SU-DHL-6 (cell line): Measurements from ENCODE around the gene MUC2.

Source experiments
- EZH2phosphoT487 ChIP-seq: fragments of 200-600 bp; sonication (generic), shearing (Covaris generic); conservative IDR thresholded peaks from 2 replicates; pipeline ENCODE4 v1.6.1; 2018; ENCODE audit warnings: mild to moderate bottlenecking, antibody characterized with exemption, low read length, moderate library complexity, mixed read lengths
- TF ChIP-seq, protein P1 (sequence below): fragments of 200-600 bp; sonication (generic); IDR thresholded peaks from one replicate; pipeline ENCODE4 v1.5.1; 2017; ENCODE audit warnings: antibody characterized with exemption, mild to moderate bottlenecking, low read length, moderate library complexity; ENCODE audit not compliant: insufficient read depth, poor library complexity, severe bottlenecking

DNA sequence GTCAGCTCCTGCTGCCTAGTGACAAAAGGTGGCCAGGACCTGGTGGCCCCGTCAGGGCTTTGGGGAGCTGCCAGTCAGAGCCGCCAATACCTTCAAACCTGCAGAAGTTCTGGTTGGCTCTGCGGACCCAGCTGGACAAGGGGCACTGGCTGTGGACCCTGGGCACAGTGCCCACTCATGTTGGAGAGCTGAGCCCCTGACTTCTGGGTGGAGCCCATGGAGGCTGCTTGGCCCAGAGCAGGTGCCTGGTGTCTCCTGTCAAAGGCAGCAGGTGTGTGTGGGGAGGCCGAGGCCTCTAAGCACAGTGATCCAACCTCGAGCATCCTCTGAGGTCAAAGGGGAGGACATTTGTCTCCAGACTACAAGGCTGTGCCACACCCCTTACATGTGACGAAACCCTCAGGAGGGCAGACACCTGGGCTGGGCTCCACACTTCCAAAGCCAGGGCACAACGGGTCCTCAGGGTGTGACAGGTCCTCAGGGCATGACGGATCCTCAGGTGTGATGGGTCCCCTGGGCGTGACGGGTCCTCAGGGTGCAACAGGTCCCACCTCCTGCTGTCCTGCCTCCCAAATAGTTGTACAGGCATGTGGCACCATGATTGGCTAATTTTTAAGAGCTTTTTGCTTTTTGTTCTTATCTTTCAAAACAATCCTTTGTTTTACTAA is 37.0 kb downstream of the MUC2 start:
- TF ChIP-seq, protein P1, sequence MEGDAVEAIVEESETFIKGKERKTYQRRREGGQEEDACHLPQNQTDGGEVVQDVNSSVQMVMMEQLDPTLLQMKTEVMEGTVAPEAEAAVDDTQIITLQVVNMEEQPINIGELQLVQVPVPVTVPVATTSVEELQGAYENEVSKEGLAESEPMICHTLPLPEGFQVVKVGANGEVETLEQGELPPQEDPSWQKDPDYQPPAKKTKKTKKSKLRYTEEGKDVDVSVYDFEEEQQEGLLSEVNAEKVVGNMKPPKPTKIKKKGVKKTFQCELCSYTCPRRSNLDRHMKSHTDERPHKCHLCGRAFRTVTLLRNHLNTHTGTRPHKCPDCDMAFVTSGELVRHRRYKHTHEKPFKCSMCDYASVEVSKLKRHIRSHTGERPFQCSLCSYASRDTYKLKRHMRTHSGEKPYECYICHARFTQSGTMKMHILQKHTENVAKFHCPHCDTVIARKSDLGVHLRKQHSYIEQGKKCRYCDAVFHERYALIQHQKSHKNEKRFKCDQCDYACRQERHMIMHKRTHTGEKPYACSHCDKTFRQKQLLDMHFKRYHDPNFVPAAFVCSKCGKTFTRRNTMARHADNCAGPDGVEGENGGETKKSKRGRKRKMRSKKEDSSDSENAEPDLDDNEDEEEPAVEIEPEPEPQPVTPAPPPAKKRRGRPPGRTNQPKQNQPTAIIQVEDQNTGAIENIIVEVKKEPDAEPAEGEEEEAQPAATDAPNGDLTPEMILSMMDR, result no peak
- no peak for TF ChIP-seq EZH2phosphoT487
